HEK293 (cell line): ENCODE results near the gene PLAAT5.

ENCODE experiments used
- CTCF ChIP-seq: fragments of 450-650 bp; formaldehyde crosslinking; IDR thresholded peaks from 2 replicates; pipeline ENCODE4 v1.5.1; 2016; ENCODE audit warnings: missing biosample characterization, missing genetic modification characterization
- MYNN ChIP-seq: fragments of 450-650 bp; formaldehyde crosslinking; IDR thresholded peaks from 2 replicates; pipeline ENCODE4 v1.5.1; 2016; ENCODE audit warnings: missing biosample characterization, missing genetic modification characterization, borderline replicate concordance
- SETDB1 ChIP-seq: IDR thresholded peaks from one replicate; pipeline ENCODE4 v1.6.1; 2017; ENCODE audit warnings: mild to moderate bottlenecking, low read length, moderate library complexity, mixed read lengths; ENCODE audit not compliant: insufficient read length
- ZNF10 ChIP-seq: fragments of 450-650 bp; formaldehyde crosslinking; IDR thresholded peaks from 2 replicates; pipeline ENCODE4 v1.5.1; 2017; ENCODE audit warnings: missing biosample characterization, missing genetic modification characterization
- ZNF561 ChIP-seq: fragments of 450-650 bp; IDR thresholded peaks from 2 replicates; pipeline ENCODE4 v1.5.1; 2018; ENCODE audit warnings: missing biosample characterization, missing genetic modification characterization, borderline replicate concordance
- ZNF768 ChIP-seq: fragments of 450-650 bp; formaldehyde crosslinking; IDR thresholded peaks from 2 replicates; pipeline ENCODE4 v1.5.1; 2018; ENCODE audit warnings: missing biosample characterization, mild to moderate bottlenecking, missing genetic modification characterization
- ZSCAN30 ChIP-seq: fragments of 450-650 bp; IDR thresholded peaks from 2 replicates; pipeline ENCODE4 v1.5.1; 2018; ENCODE audit warnings: missing biosample characterization, mild to moderate bottlenecking, missing genetic modification characterization, moderate library complexity

GRCh38 chr11:63504054-63504453 lies 13.1 kb upstream of the PLAAT5 start:
- no peak for TF ChIP-seq ZNF10
- TF ChIP-seq CTCF (tag by site-specific recombination), result no peak
- TF ChIP-seq SETDB1, result no peak
- no peak for TF ChIP-seq ZNF768 (tag by site-specific recombination)
- TF ChIP-seq ZSCAN30 (tag by site-specific recombination), result no peak
- no peak for TF ChIP-seq ZNF561 (tag by site-specific recombination)
- TF ChIP-seq MYNN (tag by site-specific recombination), result no peak
